Retinal pigment epithelial cell (primary cell): Measurements from ENCODE around the gene CPNE4.

ENCODE experiments used
- DNase-seq: peaks from one replicate; pipeline ENCODE4 v3.0.0-alpha.2; 2010; ENCODE audit warnings: low read depth
- H3K4me3 ChIP-seq: 2 replicates; pipeline ENCODE4 v1.5.1; 2011; ENCODE audit warnings: mild to moderate bottlenecking, low read length, control low read depth, moderate library complexity
- TF ChIP-seq, protein P1 (sequence below): conservative IDR thresholded peaks from 2 replicates; pipeline ENCODE4 v1.5.1; 2011; ENCODE audit warnings: low read depth, low read length, control low read depth, inconsistent platforms

CPNE4 gene

DNA sequence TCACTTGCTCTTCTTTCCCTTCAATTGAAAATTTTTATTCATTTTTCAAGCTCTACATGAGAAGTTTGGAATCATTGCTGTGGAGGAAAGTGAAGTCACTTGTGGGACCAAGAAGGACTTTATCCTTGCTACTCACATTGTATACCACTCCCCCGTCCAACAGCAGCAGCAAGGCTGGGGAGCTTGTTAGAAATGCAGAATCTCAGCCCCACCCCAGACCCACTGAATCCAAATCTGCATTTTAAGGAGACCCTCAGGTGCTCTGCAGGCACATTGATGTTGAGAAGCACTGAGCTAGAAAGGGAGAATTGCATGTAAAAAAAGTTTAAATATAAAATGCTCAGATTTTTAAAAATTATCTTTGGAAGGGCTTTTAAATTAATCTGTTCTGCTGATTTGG is 329.7 kb downstream of the CPNE4 start:
- H3K4me3 ChIP-seq: no peak overlapping the region
- TF ChIP-seq, protein P1, sequence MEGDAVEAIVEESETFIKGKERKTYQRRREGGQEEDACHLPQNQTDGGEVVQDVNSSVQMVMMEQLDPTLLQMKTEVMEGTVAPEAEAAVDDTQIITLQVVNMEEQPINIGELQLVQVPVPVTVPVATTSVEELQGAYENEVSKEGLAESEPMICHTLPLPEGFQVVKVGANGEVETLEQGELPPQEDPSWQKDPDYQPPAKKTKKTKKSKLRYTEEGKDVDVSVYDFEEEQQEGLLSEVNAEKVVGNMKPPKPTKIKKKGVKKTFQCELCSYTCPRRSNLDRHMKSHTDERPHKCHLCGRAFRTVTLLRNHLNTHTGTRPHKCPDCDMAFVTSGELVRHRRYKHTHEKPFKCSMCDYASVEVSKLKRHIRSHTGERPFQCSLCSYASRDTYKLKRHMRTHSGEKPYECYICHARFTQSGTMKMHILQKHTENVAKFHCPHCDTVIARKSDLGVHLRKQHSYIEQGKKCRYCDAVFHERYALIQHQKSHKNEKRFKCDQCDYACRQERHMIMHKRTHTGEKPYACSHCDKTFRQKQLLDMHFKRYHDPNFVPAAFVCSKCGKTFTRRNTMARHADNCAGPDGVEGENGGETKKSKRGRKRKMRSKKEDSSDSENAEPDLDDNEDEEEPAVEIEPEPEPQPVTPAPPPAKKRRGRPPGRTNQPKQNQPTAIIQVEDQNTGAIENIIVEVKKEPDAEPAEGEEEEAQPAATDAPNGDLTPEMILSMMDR: no peak

DNA sequence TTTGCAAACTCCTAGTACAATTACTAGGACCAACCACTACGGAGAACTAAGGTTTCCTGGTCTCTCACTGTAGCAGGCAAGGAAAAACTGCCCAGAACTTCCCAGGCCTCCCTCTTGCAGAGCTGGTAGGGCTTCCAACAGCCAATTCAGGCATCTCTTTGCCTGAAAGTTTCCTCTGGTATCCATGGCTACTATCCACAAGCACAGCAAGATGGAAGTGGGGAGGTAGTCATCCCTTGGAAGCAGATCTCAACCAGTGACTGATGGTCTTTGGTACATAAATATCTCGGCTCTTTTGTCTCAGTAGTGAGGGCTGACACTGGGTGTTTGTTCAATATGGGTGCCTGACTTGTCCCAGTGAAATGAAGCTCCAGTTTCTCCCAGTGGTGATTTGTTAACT is 330.7 kb downstream of the CPNE4 start:
- H3K4me3 ChIP-seq: no peak overlapping the region
- TF ChIP-seq, protein P1: no peak
- no peak for DNase-seq

More for the DNA sequence above, 329.7 kb downstream of the CPNE4 start:
- DNase-seq: no peak

DNA sequence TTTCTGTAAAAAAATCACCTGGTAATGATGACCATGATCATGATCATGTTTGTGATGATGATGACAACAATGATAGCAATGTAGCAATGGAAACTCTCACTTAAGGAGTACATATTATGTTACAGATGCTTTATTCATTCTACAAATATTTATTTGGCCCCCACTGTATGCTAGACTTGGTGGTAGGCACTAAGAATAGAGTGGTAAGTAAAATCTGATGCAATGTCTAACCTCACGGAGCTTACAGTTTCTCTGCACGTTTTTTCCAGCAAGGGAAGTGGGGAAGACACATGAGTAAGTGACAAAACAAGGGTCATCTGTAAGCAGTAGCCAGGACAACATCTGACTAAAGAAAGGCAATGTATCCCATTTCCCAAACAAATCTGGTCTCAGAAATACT is 332.7 kb downstream of the CPNE4 start:
- no peak overlapping the region for H3K4me3 ChIP-seq
- TF ChIP-seq, protein P1: no peak
- no peak for DNase-seq

DNA sequence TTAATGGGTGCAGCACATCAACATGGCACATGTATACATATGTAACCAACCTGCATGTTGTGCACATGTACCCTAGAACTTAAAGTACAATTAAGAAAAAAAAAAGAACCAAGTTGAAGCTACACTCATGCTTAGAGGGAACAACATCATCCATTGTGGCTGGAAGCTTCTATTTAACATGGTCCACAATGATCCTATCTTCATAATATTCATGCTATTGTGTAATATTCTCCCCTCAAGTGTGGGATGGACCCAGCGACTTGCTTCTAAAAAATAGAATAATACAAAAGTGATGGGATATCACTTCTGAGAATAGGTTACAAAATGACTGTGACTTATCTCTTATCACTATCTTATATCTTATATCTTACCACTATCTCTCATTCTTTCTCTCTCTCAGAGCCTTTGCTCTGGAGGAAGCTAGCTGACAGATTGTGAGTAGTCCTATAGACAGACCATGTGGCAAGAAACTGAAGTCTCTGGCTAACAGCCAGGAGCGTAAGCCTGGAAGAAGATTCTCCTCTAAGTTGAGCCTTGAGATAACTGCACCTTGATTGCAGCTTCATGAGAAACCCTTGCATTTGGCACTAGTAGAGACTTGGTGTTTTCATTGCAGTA is 333.6 kb downstream of the CPNE4 start:
- TF ChIP-seq, protein P1: no peak
- no peak overlapping the region for H3K4me3 ChIP-seq
- no peak for DNase-seq

DNA sequence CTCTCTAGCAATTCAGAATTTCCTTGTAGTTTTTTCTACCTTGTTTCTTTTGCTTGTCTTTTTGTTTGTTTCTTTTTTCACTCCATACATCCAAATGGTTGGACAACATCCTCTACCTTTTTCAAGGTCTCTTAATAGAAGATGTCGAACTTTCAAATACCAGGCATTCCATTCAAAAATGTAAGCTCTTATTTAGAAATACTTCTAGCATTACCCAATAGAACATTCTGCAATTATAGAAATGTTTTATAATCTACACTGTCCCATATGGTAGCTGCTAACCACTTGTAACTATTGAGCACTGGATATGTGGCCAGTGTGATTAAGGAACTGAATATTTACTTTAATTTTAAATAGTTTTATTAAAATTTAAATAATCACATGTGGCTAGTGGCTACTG is 335.8 kb downstream of the CPNE4 start:
- TF ChIP-seq, protein P1: no peak
- no peak for DNase-seq
- H3K4me3 ChIP-seq: no peak overlapping the region

DNA sequence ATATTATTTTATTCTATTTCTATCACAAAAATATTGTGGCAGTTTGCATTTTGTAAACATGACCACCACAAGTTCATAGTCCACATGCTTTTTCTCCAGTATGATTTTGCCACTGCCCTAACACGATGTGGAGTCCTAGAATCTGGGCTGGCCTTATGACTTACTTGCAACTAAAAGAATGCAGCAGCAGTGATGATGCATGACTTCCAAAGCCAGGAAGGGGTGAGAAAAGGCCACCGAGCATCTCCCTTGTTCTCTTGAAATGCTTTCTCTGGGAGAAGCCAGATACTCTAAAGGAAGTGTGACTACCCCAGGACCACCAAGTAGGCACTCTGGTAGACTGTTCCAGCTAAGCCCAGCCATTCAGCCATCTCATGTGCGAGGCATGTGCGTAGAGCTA is 340.4 kb downstream of the CPNE4 start:
- TF ChIP-seq, protein P1: no peak
- no peak for DNase-seq
- no peak overlapping the region for H3K4me3 ChIP-seq

DNA sequence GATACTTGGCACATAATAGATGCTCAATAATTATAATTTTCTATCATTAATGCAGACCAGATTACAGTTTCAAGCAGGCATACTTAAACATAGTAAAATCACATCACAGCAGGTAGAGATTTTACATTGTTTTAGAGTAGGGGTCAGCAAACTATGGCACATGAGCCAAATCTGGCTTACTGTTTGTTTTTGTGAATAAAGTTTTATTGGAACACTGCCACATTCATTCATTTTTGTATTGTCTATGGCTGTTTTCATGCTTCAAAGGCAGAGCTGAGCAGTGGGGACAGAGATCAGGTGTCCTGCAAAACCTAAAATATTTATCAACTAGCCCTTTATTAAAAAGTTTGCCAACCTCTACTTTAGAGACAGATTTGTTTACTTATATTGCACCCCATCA is 342.5 kb downstream of the CPNE4 start:
- no peak for DNase-seq
- H3K4me3 ChIP-seq: no peak overlapping the region
- TF ChIP-seq, protein P1: no peak
